ENCODE data around the gene FAM13A. TPM values are rescaled to one million over a fixed set of nuclear protein-coding genes. Genes with fewer than 3 reads are reported as not detected.

FAM13A gene
- total and polyA plus RNA-seq, 9 of the 15 experiments (the other 6 are each of a cell fraction or from before 2014, with no cell fraction given), result 11.3 to 23.3 (median 14.7) TPM

GRCh38 chr4:88794952-88795351, 262.0 kb downstream of the FAM13A start (continued):
- TF ChIP-seq REST (IDR thresholded peaks at IDR 0.05; ENCODE audit: borderline replicate concordance) (no peak), REST (CRISPR knock-in tag; IDR thresholded peaks at IDR 0.05; ENCODE audit: low read depth) (no peak), SMAD1 (IDR thresholded peaks at IDR 0.05; ENCODE audit: low read depth, low read length, partially characterized antibody) (no peak), ZBTB49 (CRISPR knock-in tag; IDR thresholded peaks at IDR 0.05; ENCODE audit: borderline replicate concordance) (no peak), SIN3A (IDR thresholded peaks at IDR 0.05; ENCODE audit: borderline replicate concordance in 2 of 2, control insufficient read depth in 1 of 2, low read depth in 2 of 2, low read length in 2 of 2) (no peak), DACH1 (IDR thresholded peaks at IDR 0.05; ENCODE audit: partially characterized antibody) (no peak)

Measured in K562 (cell line).